Measurements from ENCODE around the gene YPEL1.
A peak's percentile ranks its signal among the peaks of the same experiment; 100 is the strongest.

Gene YPEL1

GRCh38 chr22:21659864-21660525 is 75.6 kb downstream of the YPEL1 start:
- no peak overlapping the region for H3K4me3 ChIP-seq (ENCODE audit: low read depth in 1 of 2, low read length in 2 of 2)
- no peak overlapping the region for H3K27ac ChIP-seq (ENCODE audit: low read length)
- H3K36me3 ChIP-seq (ENCODE audit: control insufficient read depth in 1 of 2, insufficient read depth in 2 of 2, low read length in 2 of 2), result no peaks in the 10 kb centered on the region
- H3K9me3 ChIP-seq (ENCODE audit: control insufficient read depth in 1 of 2, low read length in 2 of 2), result no peaks in the 10 kb centered on the region
- peaks cover 5% of the 10 kb centered on the region for H3K27me3 ChIP-seq (ENCODE audit: low read depth, low read length)
- peaks cover 0 to 4% of the 10 kb centered on the region in 2 donors for H3K4me1 ChIP-seq (ENCODE audit: control insufficient read depth in 1 of 2, insufficient read depth in 2 of 2, low read length in 2 of 2)

DNA sequence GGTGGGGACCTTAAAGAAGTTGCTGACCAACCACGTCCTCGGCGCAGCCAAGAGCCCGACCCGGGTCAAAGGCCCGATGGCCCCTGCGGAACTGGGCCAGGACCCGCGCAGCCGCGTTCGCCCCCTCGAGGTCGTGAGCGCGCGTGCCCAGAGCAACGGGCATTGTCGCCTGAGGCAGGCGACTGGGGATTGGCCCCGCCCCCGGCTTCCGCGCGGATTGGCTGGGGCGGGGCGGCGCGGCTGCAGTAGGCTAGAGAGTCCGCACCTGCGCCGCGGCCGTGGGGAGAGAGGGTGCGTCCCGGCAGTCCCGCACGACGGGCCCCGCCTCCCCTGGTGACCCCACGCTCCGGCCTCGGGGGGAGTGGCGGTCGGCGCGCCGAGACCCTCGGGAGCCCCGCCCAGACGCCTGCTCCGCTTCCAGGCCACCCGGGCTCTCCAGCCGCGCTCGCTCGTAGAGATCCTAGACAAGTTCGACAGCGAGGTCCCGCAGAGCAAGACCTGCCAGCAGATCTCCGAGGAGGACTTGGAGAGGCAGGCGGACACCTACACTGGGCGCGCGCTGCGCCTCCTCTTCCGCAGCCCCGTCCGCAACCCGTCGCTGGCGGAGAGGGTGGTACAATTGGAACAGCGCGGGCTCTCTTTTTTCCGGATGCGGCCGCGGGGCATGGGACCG is 78.1 kb downstream of the YPEL1 start:
- H3K36me3 ChIP-seq (ENCODE audit: control insufficient read depth in 1 of 2, insufficient read depth in 2 of 2, low read length in 2 of 2), result no peaks in the 10 kb centered on the region
- H3K9me3 ChIP-seq (ENCODE audit: control insufficient read depth in 1 of 2, low read length in 2 of 2), result no peaks in the 10 kb centered on the region
- no peak overlapping the region for H3K27ac ChIP-seq (ENCODE audit: low read length)
- H3K4me1 ChIP-seq (ENCODE audit: control insufficient read depth in 1 of 2, insufficient read depth in 2 of 2, low read length in 2 of 2), result peaks cover 0 to 7% of the 10 kb centered on the region in 2 donors
- peaks cover 5% of the 10 kb centered on the region for H3K27me3 ChIP-seq (ENCODE audit: low read depth, low read length)
- H3K4me3 ChIP-seq (ENCODE audit: low read depth in 1 of 2, low read length in 2 of 2), result peak overlapping the region; percentile 42 to 73

GRCh38 chr22:21657020-21657359 is 78.6 kb downstream of the YPEL1 start:
- H3K27ac ChIP-seq (ENCODE audit: low read length), result no peak overlapping the region
- H3K9me3 ChIP-seq (ENCODE audit: control insufficient read depth in 1 of 2, low read length in 2 of 2), result no peaks in the 10 kb centered on the region
- H3K36me3 ChIP-seq (ENCODE audit: control insufficient read depth in 1 of 2, insufficient read depth in 2 of 2, low read length in 2 of 2), result no peaks in the 10 kb centered on the region
- H3K27me3 ChIP-seq (ENCODE audit: low read depth, low read length), result peaks cover 5% of the 10 kb centered on the region
- peaks cover 0 to 11% of the 10 kb centered on the region in 2 donors for H3K4me1 ChIP-seq (ENCODE audit: control insufficient read depth in 1 of 2, insufficient read depth in 2 of 2, low read length in 2 of 2)
- peak overlapping the region in 1 of 2 donors; percentile 73 for H3K4me3 ChIP-seq (ENCODE audit: low read depth in 1 of 2, low read length in 2 of 2)

DNA sequence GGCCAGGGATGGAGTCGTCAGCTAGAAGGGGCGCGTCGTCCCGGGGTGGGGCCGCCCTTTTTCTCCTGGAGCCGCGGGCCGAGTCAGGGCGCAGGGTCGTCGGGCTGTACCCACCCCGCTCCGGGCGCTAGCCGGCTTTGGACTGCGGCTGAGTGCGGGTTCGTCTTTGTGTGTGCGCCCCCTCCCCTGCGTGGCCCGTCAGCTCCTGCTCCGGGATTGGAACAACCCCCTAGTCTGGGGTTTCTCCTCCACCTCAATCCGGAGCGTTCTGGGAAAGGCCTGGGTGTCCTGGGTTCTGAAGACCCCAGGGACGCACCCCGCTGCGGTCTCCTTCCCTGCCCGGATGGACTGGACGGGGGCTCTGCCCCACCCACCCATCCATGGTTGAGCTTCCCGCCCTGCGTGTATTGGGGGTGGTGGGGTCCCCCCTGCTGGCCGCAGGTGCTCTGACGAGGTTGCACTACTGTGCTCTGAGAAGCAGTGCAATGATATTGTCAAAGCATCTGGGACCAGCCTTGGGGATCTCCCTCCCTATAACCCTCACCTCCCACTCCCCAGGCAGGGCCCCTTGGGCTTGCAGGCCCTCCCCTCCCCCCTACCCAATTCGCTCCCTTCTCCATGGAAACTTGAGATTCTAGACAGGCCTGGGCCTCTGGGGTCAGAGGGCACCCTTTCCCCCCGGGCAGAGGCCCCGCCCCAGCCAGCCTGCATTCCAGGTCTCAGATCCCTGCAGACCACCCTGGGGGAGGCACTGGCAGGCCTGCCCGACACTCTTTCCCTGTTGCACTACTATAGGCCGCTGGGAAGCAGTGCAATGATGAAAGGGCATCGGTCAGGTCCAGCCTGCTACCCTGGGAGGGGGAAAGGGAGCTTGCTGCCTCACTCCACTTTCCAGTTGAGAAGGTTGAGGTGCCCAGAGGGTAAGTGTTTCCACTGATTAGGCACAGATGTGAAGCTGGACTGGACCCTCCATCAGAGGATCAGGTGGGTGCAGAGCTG is 82.7 kb downstream of the YPEL1 start:
- Histone ChIP-seq H3K27me3 (ENCODE audit: low read depth, low read length) (no peaks in the 10 kb centered on the region), H3K4me3 (ENCODE audit: low read depth in 1 of 2, low read length in 2 of 2) (peak overlapping the region; percentile 71 to 79), H3K27ac (ENCODE audit: low read length) (no peak overlapping the region), H3K4me1 (ENCODE audit: control insufficient read depth in 1 of 2, insufficient read depth in 2 of 2, low read length in 2 of 2) (peaks cover 6 to 19% of the 10 kb centered on the region in 2 donors), H3K36me3 (ENCODE audit: control insufficient read depth in 1 of 2, insufficient read depth in 2 of 2, low read length in 2 of 2) (no peaks in the 10 kb centered on the region), H3K9me3 (ENCODE audit: control insufficient read depth in 1 of 2, low read length in 2 of 2) (no peaks in the 10 kb centered on the region)

DNA sequence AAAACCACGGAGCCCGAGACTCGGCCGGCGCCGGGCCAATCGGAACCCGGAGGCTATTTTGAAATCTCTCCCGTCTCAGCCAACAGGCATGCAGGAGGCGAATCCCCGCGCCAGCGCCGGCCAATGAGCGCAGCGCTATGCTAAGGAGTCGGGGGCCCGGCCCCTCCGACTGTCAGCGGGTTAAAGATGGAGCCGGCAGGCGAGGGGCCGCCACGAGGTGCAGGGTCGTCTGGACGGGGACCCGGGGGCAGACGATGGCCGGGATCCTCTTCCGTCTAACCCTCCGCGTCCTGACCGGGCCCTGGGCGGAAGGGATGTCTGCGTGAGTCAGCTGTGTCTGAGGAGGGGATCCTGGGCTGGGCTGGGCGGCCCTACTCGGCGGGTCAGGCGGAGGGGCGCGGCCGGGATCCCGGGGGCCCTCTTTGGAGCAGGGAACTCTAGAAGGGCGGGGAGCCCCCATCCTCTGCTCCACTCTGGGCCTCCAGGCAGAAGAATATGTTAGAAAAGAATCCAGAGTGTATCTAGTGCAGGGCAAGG is 83.5 kb downstream of the YPEL1 start:
- H3K9me3 ChIP-seq (ENCODE audit: control insufficient read depth in 1 of 2, low read length in 2 of 2), result no peaks in the 10 kb centered on the region
- peaks cover 6 to 15% of the 10 kb centered on the region in 2 donors for H3K4me1 ChIP-seq (ENCODE audit: control insufficient read depth in 1 of 2, insufficient read depth in 2 of 2, low read length in 2 of 2)
- H3K4me3 ChIP-seq (ENCODE audit: low read depth in 1 of 2, low read length in 2 of 2), result peak overlapping the region; percentile 71 to 79
- H3K27ac ChIP-seq (ENCODE audit: low read length), result no peak overlapping the region
- H3K36me3 ChIP-seq (ENCODE audit: control insufficient read depth in 1 of 2, insufficient read depth in 2 of 2, low read length in 2 of 2), result no peaks in the 10 kb centered on the region
- H3K27me3 ChIP-seq (ENCODE audit: low read depth, low read length), result no peaks in the 10 kb centered on the region

- Histone ChIP-seq H3K36me3 (ENCODE audit: control insufficient read depth in 1 of 2, insufficient read depth in 2 of 2, low read length in 2 of 2) (no peaks in the 10 kb centered on the region), H3K9me3 (ENCODE audit: control insufficient read depth in 1 of 2, low read length in 2 of 2) (no peaks in the 10 kb centered on the region), H3K27ac (ENCODE audit: low read length) (no peak overlapping the region), H3K4me3 (ENCODE audit: low read depth in 1 of 2, low read length in 2 of 2) (peak overlapping the region; percentile 71 to 79), H3K27me3 (ENCODE audit: low read depth, low read length) (no peaks in the 10 kb centered on the region), H3K4me1 (ENCODE audit: control insufficient read depth in 1 of 2, insufficient read depth in 2 of 2, low read length in 2 of 2) (peaks cover 6 to 20% of the 10 kb centered on the region in 2 donors)
Observed at GRCh38 chr22:21651521-21652009, 84.0 kb downstream of the YPEL1 start.

DNA sequence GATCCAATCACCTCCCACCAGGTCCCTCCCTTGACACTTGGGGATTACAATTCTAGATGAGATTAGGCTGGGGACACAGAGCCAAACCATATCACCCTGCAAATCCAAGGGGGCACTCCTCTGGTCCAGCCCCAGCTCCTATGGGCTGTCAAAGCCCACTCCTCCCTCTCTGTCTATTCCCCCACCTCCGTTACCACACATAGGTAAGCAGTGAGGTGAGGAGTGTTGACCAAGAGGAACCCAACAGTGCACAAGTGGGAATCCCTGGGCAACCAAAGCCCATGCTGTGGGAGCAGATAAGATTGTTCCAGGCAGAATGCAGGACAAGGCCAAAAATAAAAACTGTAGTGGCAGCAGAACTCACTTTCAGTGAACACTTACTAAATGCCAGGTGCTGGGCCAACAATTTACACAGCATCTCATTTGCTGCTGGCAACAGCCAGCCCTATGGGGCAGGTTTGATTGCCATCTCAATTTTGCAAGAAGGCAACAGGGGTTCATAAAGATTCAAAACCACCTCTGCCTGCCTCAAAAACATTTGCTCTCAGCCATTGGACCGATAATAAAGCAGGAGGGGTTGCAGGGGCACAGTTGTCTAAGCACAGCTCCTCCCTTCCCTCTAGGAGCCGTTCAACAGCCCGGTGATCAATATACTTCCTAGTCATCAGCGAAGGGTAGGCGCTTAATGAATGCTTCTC is 84.6 kb downstream of the YPEL1 start:
- no peak overlapping the region for H3K27ac ChIP-seq (ENCODE audit: low read length)
- H3K9me3 ChIP-seq (ENCODE audit: control insufficient read depth in 1 of 2, low read length in 2 of 2), result no peaks in the 10 kb centered on the region
- peak overlapping the region; percentile 71 to 79 for H3K4me3 ChIP-seq (ENCODE audit: low read depth in 1 of 2, low read length in 2 of 2)
- no peaks in the 10 kb centered on the region for H3K27me3 ChIP-seq (ENCODE audit: low read depth, low read length)
- peaks cover 6 to 22% of the 10 kb centered on the region in 2 donors for H3K4me1 ChIP-seq (ENCODE audit: control insufficient read depth in 1 of 2, insufficient read depth in 2 of 2, low read length in 2 of 2)
- H3K36me3 ChIP-seq (ENCODE audit: control insufficient read depth in 1 of 2, insufficient read depth in 2 of 2, low read length in 2 of 2), result no peaks in the 10 kb centered on the region

DNA sequence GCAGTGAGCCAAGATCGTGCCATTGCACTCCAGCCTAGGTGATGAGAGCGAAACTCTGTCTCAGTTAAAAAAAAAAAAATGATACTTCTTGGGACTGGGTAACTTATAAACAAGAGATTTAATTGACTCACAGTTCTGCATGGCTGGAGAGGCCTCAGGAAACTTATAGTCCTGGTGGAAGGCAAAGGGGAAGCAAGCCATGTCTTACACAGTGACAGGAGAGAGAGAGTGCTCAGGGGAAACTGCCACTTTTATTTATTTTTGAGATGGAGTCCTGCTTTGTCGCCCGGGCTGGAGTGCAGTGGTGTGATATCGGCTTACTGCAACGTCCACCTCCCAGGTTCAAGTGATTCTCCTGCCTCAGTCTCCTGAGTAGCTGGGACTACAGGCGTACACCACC is 85.3 kb downstream of the YPEL1 start:
- Histone ChIP-seq H3K27me3 (ENCODE audit: low read depth, low read length) (no peaks in the 10 kb centered on the region), H3K36me3 (ENCODE audit: control insufficient read depth in 1 of 2, insufficient read depth in 2 of 2, low read length in 2 of 2) (no peaks in the 10 kb centered on the region), H3K27ac (ENCODE audit: low read length) (no peak overlapping the region), H3K4me1 (ENCODE audit: control insufficient read depth in 1 of 2, insufficient read depth in 2 of 2, low read length in 2 of 2) (peaks cover 6 to 22% of the 10 kb centered on the region in 2 donors), H3K4me3 (ENCODE audit: low read depth in 1 of 2, low read length in 2 of 2) (no peak overlapping the region), H3K9me3 (ENCODE audit: control insufficient read depth in 1 of 2, low read length in 2 of 2) (no peaks in the 10 kb centered on the region)

Measured in muscle layer of duodenum (tissue), 2 donors.